ENCODE results near the gene PIK3R2. TPM values are rescaled to one million over a fixed set of nuclear protein-coding genes. Genes with fewer than 3 reads are reported as not detected.
A peak's percentile ranks its signal among the peaks of the same experiment; 100 is the strongest.

Gene PIK3R2
- total RNA-seq, 1 donor from 2014 or later = 19.9 TPM

DNA sequence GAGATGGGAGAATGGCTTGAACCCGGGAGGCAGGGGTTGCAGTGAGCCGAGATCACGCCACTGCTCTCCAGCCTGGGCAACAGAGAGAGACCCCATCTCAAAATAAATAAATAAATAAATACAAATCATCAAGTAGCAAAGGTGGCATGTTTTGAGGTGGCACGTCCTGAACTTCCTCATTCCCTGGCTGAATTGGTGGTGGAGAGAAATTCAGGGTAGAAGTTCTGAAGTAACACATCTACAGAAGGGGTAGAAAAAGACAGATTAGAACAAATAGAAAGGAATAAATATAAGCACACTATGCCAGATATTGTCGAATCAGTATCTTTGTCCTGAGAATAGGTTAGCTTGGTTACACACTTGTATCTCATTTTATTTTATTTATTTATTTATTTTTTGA is 27.0 kb downstream of the PIK3R2 start:
- no peak for DNase-seq (ENCODE audit: low read depth)
- no peak overlapping the region for H3K4me3 ChIP-seq (ENCODE audit: low read depth, low read length)
- TF ChIP-seq, protein P1, sequence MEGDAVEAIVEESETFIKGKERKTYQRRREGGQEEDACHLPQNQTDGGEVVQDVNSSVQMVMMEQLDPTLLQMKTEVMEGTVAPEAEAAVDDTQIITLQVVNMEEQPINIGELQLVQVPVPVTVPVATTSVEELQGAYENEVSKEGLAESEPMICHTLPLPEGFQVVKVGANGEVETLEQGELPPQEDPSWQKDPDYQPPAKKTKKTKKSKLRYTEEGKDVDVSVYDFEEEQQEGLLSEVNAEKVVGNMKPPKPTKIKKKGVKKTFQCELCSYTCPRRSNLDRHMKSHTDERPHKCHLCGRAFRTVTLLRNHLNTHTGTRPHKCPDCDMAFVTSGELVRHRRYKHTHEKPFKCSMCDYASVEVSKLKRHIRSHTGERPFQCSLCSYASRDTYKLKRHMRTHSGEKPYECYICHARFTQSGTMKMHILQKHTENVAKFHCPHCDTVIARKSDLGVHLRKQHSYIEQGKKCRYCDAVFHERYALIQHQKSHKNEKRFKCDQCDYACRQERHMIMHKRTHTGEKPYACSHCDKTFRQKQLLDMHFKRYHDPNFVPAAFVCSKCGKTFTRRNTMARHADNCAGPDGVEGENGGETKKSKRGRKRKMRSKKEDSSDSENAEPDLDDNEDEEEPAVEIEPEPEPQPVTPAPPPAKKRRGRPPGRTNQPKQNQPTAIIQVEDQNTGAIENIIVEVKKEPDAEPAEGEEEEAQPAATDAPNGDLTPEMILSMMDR (conservative IDR thresholded peaks at IDR 0.05; ENCODE audit: low read depth, low read length) = no peak

DNA sequence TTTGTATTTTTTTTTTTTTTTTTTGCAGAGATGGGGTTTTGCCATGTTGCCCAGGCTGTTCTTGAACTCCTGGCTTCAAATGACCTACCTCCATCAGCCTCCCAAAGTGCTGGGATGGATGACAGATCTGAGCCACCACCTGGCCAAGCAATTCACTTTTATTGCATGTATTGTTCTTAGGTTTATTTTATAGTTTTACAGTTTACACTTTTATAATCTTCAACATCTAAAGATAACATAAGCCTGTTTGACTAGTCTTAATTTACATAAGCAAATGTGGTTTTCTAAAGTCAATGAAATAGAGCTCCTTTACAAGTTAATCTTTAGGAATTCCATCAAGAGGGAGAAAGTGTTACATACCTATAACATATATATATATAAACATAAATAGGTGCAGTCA is 30.6 kb downstream of the PIK3R2 start:
- DNase-seq (ENCODE audit: low read depth) = no peak
- H3K4me3 ChIP-seq (ENCODE audit: low read depth, low read length) = no peak overlapping the region
- TF ChIP-seq, protein P1 (conservative IDR thresholded peaks at IDR 0.05; ENCODE audit: low read depth, low read length) = no peak

DNA sequence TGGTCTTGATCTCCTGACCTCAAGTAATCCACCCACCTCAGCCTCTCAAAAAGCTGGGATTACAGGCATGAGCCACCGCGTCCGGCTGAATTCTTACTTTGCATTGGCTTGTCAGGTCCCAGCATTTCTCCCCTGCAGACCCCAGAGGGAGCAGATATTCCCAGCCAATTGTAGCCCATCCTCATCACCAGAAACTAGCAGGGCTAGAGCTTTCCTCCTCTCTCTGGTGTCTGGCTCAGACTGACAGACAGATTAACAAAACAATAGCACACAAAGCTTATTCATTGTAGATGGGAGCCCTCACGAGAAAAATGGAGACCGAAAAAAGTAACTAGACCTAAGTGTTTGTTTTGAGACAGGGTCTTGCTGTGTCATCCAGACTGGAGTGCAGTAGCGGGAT is 32.6 kb downstream of the PIK3R2 start:
- no peak overlapping the region for H3K4me3 ChIP-seq (ENCODE audit: low read depth, low read length)
- DNase-seq (ENCODE audit: low read depth) = no peak
- TF ChIP-seq, protein P1 (conservative IDR thresholded peaks at IDR 0.05; ENCODE audit: low read depth, low read length) = no peak

DNA sequence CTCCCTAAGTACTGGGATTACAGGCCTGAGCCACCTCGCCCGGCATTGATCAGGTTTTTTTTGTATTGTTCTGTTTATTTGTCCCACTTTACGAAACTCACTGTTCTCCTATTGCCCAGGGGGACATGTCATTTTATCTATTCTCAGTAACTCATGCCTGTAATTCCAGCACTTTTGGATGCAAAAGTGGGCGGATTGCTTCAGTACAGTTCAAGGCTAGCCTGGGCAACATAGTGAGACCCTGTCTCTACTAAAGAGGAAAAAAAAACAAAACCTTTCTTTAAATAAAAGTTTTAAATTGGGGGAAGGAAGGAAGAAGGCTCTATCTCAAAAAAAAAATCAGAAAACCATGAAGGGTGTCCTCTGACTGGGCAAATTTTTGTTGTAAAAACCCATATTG is 37.3 kb downstream of the PIK3R2 start:
- TF ChIP-seq, protein P1 (conservative IDR thresholded peaks at IDR 0.05; ENCODE audit: low read depth, low read length) = no peak
- H3K4me3 ChIP-seq (ENCODE audit: low read depth, low read length) = no peak overlapping the region

DNA sequence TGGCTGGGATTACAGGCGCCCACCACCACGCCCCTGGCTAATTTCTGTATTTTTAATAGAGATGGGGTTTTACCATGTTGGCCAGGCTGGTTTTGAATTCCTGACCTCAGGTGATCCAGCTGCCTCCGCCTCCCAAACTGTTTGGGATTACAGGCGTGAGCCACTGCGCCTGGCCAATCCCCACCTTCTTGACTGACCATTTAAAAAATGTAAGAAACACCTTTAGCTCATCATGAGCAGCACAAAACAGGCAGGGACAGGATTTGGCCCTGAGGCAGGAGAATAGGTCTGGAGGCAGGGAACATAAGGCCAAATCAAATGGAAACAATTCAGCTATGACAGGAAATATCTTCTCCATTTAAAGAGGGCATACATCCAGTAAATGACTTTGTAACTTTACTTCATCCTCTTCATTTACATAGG is 38.7 kb downstream of the PIK3R2 start:
- H3K4me3 ChIP-seq (ENCODE audit: low read depth, low read length) = peak overlapping the region; percentile 63
- TF ChIP-seq, protein P1 (conservative IDR thresholded peaks at IDR 0.05; ENCODE audit: low read depth, low read length) = no peak
- no peak for DNase-seq (ENCODE audit: low read depth)

More for the DNA sequence above, 37.3 kb downstream of the PIK3R2 start:
- no peak for DNase-seq (ENCODE audit: low read depth)

DNA sequence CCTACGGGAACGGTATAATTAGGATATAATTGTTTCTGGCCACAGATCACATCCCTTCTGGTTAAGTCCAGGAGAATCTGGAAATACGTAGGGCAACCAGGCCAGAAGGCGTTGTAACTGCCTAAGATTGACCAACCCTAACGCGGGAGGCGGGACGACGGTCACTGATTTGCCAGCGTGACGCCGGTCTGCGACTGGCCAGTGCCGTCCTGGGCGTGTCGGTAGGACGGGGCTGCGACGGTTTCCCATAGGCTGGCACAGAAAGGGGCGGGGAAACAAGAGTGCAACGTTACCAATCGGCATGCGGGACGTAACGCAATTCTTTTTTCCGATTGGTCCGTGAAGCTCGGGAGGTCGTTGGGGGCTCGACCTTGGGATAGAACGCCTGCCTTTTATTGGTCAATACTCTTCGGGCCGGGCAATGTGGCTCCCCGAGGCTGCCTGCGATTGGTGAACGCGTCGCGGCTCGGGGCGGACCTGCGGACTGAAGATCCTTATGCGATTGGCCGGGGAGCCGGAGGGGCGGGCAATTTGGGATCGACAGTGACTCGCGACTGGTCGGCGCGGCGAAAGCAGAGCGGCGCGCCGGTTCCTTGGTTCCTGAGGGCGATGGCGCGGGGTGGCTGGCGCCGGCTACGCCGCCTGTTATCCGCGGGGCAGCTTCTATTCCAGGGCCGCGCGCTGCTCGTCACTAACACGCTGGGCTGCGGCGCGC is 39.9 kb downstream of the PIK3R2 start, which contains the start of gene MPV17L2:
Gene MPV17L2, plus strand, starts transcription at position 546 of the 715 bp plus-strand sequence. Its CDS starts 64 bp downstream, at position 610.
- peak; percentile 98 for DNase-seq (ENCODE audit: low read depth)
- peak within 1 kb of the TSS; percentile 94 for H3K4me3 ChIP-seq (ENCODE audit: low read depth, low read length)
- TF ChIP-seq, protein P1 (conservative IDR thresholded peaks at IDR 0.05; ENCODE audit: low read depth, low read length) = no peak

All from epithelial cell of proximal tubule (primary cell).